ENCODE measurements around the gene BCAT1.
"Not testable (repeated sequence)": the region's sequence is repeated elsewhere in the genome, so short reads cannot be mapped to it uniquely, and the experiment has no call there.

Gene BCAT1

GRCh38 chr12:24890048-24890803 is 58.7 kb downstream of the BCAT1 start:
- no peaks in the 10 kb centered on the region for H3K9me3 ChIP-seq (ENCODE audit: low read length)
- no peaks in the 10 kb centered on the region for H3K27me3 ChIP-seq (ENCODE audit: control insufficient read depth in 1 of 2, insufficient read depth in 2 of 2, low read length in 2 of 2)
- no peak overlapping the region for H3K9ac ChIP-seq (ENCODE audit: low read length)
- no peaks in the 10 kb centered on the region for H3K4me1 ChIP-seq (ENCODE audit: insufficient read depth, low read length)
- H3K4me3 ChIP-seq (ENCODE audit: low read depth in 1 of 2, low read length in 2 of 2) = no peak overlapping the region
- H3K36me3 ChIP-seq (ENCODE audit: insufficient read depth, low read length) = no peaks in the 10 kb centered on the region
- H3K27ac ChIP-seq (ENCODE audit: low read depth, low read length) = no peak overlapping the region

- Histone ChIP-seq H3K9me3 (ENCODE audit: low read length) (no peaks in the 10 kb centered on the region), H3K27ac (ENCODE audit: low read depth, low read length) (no peak overlapping the region), H3K4me1 (ENCODE audit: insufficient read depth, low read length) (no peaks in the 10 kb centered on the region), H3K9ac (ENCODE audit: low read length) (no peak overlapping the region), H3K36me3 (ENCODE audit: insufficient read depth, low read length) (no peaks in the 10 kb centered on the region), H3K27me3 (ENCODE audit: control insufficient read depth in 1 of 2, insufficient read depth in 2 of 2, low read length in 2 of 2) (no peaks in the 10 kb centered on the region), H3K4me3 (ENCODE audit: low read depth in 1 of 2, low read length in 2 of 2) (no peak overlapping the region)
Measured at GRCh38 chr12:24889411-24889810, 59.5 kb downstream of the BCAT1 start.

GRCh38 chr12:24888813-24889212 is 60.1 kb downstream of the BCAT1 start:
- Histone ChIP-seq H3K36me3 (ENCODE audit: insufficient read depth, low read length) (no peaks in the 10 kb centered on the region), H3K9ac (ENCODE audit: low read length) (no peak overlapping the region), H3K4me1 (ENCODE audit: insufficient read depth, low read length) (no peaks in the 10 kb centered on the region), H3K27me3 (ENCODE audit: control insufficient read depth in 1 of 2, insufficient read depth in 2 of 2, low read length in 2 of 2) (no peaks in the 10 kb centered on the region), H3K4me3 (ENCODE audit: low read depth in 1 of 2, low read length in 2 of 2) (no peak overlapping the region), H3K27ac (ENCODE audit: low read depth, low read length) (no peak overlapping the region), H3K9me3 (ENCODE audit: low read length) (no peaks in the 10 kb centered on the region)

DNA sequence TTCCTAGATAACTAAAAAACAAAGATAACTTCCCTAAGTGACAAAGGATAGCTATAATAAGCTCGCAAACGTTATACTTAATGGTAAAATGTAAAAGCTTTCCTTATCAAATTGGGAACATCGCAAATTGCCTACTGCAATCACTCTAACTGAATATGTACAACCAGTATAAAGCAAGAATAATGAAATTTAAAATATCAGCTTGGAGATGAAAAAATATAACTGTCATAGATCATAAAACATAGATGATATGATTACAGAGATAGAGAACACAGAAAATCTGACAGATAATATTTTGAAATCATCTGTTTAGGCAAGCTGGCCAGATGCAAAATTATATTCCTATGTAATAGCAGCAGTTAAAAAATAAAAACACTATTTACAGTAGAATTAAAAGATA is 64.0 kb downstream of the BCAT1 start:
- no peak overlapping the region for H3K27ac ChIP-seq (ENCODE audit: low read depth, low read length)
- no peak overlapping the region for H3K4me3 ChIP-seq (ENCODE audit: low read depth in 1 of 2, low read length in 2 of 2)
- no peaks in the 10 kb centered on the region for H3K4me1 ChIP-seq (ENCODE audit: insufficient read depth, low read length)
- no peaks in the 10 kb centered on the region for H3K36me3 ChIP-seq (ENCODE audit: insufficient read depth, low read length)
- no peaks in the 10 kb centered on the region for H3K9me3 ChIP-seq (ENCODE audit: low read length)
- H3K27me3 ChIP-seq (ENCODE audit: control insufficient read depth in 1 of 2, insufficient read depth in 2 of 2, low read length in 2 of 2) = no peaks in the 10 kb centered on the region
- no peak overlapping the region for H3K9ac ChIP-seq (ENCODE audit: low read length)

DNA sequence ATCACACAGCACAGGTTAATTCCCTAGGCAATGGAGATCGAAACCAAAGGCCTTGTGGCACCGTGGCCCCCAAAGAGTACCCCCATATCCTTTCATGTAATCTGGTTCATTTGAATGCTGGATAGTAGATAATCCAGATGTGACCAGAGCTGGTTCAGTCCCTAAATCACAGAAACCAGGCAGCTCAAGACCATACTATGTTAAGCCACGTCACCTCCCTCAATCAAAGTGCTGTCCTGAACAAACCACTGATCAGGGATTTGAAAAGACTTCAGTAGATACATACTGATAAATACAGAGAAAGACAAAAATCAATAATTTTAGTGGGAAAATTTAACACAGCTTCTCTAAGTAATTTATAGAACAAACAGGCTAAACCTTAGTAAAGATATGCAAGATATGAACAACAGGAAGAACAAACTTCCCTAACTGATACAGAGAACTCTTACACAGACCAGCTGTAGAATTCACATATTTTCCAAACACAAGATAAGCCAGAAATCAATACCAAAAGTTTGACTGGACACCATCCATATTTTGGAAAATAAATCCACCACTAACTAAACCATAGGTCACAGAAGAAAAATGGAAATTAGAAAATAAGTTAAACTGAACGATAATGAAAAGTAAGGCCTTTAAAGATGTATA is 67.1 kb downstream of the BCAT1 start:
- no peaks in the 10 kb centered on the region for H3K4me1 ChIP-seq (ENCODE audit: insufficient read depth, low read length)
- H3K4me3 ChIP-seq (ENCODE audit: low read depth in 1 of 2, low read length in 2 of 2) = no peak overlapping the region
- no peaks in the 10 kb centered on the region for H3K36me3 ChIP-seq (ENCODE audit: insufficient read depth, low read length)
- no peaks in the 10 kb centered on the region for H3K27me3 ChIP-seq (ENCODE audit: control insufficient read depth in 1 of 2, insufficient read depth in 2 of 2, low read length in 2 of 2)
- H3K27ac ChIP-seq (ENCODE audit: low read depth, low read length) = no peak overlapping the region
- no peaks in the 10 kb centered on the region for H3K9me3 ChIP-seq (ENCODE audit: low read length)
- no peak overlapping the region for H3K9ac ChIP-seq (ENCODE audit: low read length)

GRCh38 chr12:24881227-24881626 is 67.7 kb downstream of the BCAT1 start:
- Histone ChIP-seq H3K27ac (ENCODE audit: low read depth, low read length) (no peak overlapping the region), H3K27me3 (ENCODE audit: control insufficient read depth in 1 of 2, insufficient read depth in 2 of 2, low read length in 2 of 2) (no peaks in the 10 kb centered on the region), H3K4me3 (ENCODE audit: low read depth in 1 of 2, low read length in 2 of 2) (no peak overlapping the region), H3K9me3 (ENCODE audit: low read length) (no peaks in the 10 kb centered on the region), H3K36me3 (ENCODE audit: insufficient read depth, low read length) (no peaks in the 10 kb centered on the region), H3K4me1 (ENCODE audit: insufficient read depth, low read length) (no peaks in the 10 kb centered on the region), H3K9ac (ENCODE audit: low read length) (no peak overlapping the region)

- Histone ChIP-seq H3K9me3 (ENCODE audit: low read length) (no peaks in the 10 kb centered on the region), H3K9ac (ENCODE audit: low read length) (no peak overlapping the region), H3K27me3 (ENCODE audit: control insufficient read depth in 1 of 2, insufficient read depth in 2 of 2, low read length in 2 of 2) (no peaks in the 10 kb centered on the region), H3K27ac (ENCODE audit: low read depth, low read length) (no peak overlapping the region), H3K4me1 (ENCODE audit: insufficient read depth, low read length) (no peaks in the 10 kb centered on the region), H3K36me3 (ENCODE audit: insufficient read depth, low read length) (no peaks in the 10 kb centered on the region), H3K4me3 (ENCODE audit: low read depth in 1 of 2, low read length in 2 of 2) (no peak overlapping the region)
Measured at GRCh38 chr12:24880732-24881131, 68.2 kb downstream of the BCAT1 start.

DNA sequence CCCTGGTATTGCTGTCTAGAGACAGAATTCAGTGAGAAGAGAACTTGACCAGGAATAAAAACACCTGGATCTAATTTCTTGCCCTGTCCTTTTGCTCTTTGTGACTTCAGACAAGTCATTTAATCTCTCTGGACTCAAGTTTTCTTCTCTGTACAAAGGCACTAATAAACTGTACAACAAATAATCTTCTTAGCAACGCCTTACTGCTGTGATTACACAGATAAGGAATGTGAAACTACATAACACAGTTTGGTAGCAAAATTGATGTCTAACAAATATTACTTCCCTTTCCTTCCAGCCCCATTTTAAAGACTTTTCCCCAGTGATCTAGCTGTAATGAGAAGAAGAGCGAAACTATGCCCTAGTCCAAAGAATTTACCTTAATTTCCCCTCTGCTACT is 69.3 kb downstream of the BCAT1 start:
- no peak overlapping the region for H3K27ac ChIP-seq (ENCODE audit: low read depth, low read length)
- H3K4me3 ChIP-seq (ENCODE audit: low read depth in 1 of 2, low read length in 2 of 2) = no peak overlapping the region
- H3K36me3 ChIP-seq (ENCODE audit: insufficient read depth, low read length) = no peaks in the 10 kb centered on the region

GRCh38 chr12:24875014-24875413 is 73.9 kb downstream of the BCAT1 start:
- no peaks in the 10 kb centered on the region for H3K36me3 ChIP-seq (ENCODE audit: insufficient read depth, low read length)
- H3K27me3 ChIP-seq (ENCODE audit: control insufficient read depth in 1 of 2, insufficient read depth in 2 of 2, low read length in 2 of 2) = no peaks in the 10 kb centered on the region
- no peak overlapping the region for H3K9ac ChIP-seq (ENCODE audit: low read length)

More for the DNA sequence above, 69.3 kb downstream of the BCAT1 start:
- Histone ChIP-seq H3K27me3 (ENCODE audit: control insufficient read depth in 1 of 2, insufficient read depth in 2 of 2, low read length in 2 of 2) (no peaks in the 10 kb centered on the region), H3K4me1 (ENCODE audit: insufficient read depth, low read length) (no peaks in the 10 kb centered on the region), H3K9ac (ENCODE audit: low read length) (no peak overlapping the region), H3K9me3 (ENCODE audit: low read length) (no peaks in the 10 kb centered on the region)

DNA sequence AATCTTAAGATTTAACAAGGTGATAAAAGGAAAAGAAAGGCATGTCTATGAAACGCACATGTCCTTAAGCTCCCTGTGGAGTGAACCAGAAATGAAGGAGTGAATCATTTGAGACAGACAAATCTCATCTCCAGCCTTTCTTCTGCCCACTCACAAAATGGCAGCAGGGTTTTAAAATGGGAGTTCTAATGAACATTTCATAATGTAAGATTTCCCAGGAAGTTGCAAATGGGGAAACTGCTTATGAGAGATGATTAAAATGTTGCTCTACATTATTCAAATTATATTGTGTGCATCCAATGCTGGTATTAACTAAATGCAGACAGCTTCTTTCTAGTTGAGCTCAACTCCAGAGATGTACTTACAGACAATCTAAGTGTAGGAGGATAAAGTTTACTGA is 76.7 kb downstream of the BCAT1 start:
- no peak overlapping the region for H3K9ac ChIP-seq (ENCODE audit: low read length)
- H3K36me3 ChIP-seq (ENCODE audit: insufficient read depth, low read length) = no peaks in the 10 kb centered on the region
- no peaks in the 10 kb centered on the region for H3K27me3 ChIP-seq (ENCODE audit: control insufficient read depth in 1 of 2, insufficient read depth in 2 of 2, low read length in 2 of 2)

More at GRCh38 chr12:24875014-24875413, 73.9 kb downstream of the BCAT1 start:
- no peaks in the 10 kb centered on the region for H3K9me3 ChIP-seq (ENCODE audit: low read length)
- no peak overlapping the region for H3K27ac ChIP-seq (ENCODE audit: low read depth, low read length)
- no peaks in the 10 kb centered on the region for H3K4me1 ChIP-seq (ENCODE audit: insufficient read depth, low read length)
- H3K4me3 ChIP-seq (ENCODE audit: low read depth in 1 of 2, low read length in 2 of 2) = no peak overlapping the region

GRCh38 chr12:24866139-24866538 is 82.8 kb downstream of the BCAT1 start:
- not testable (repeated sequence) for H3K9me3 ChIP-seq (ENCODE audit: low read length); H3K27ac ChIP-seq (ENCODE audit: low read depth, low read length); H3K9ac ChIP-seq (ENCODE audit: low read length); H3K4me3 ChIP-seq (ENCODE audit: low read depth in 1 of 2, low read length in 2 of 2); H3K36me3 ChIP-seq (ENCODE audit: insufficient read depth, low read length); H3K4me1 ChIP-seq (ENCODE audit: insufficient read depth, low read length); H3K27me3 ChIP-seq (ENCODE audit: control insufficient read depth in 1 of 2, insufficient read depth in 2 of 2, low read length in 2 of 2)

More for the DNA sequence above, 76.7 kb downstream of the BCAT1 start:
- Histone ChIP-seq H3K4me3 (ENCODE audit: low read depth in 1 of 2, low read length in 2 of 2) (no peak overlapping the region), H3K9me3 (ENCODE audit: low read length) (no peaks in the 10 kb centered on the region), H3K27ac (ENCODE audit: low read depth, low read length) (no peak overlapping the region), H3K4me1 (ENCODE audit: insufficient read depth, low read length) (no peaks in the 10 kb centered on the region)

GRCh38 chr12:24864796-24865125 is 84.1 kb downstream of the BCAT1 start:
- Histone ChIP-seq H3K27ac (ENCODE audit: low read depth, low read length) (no peak overlapping the region), H3K4me1 (ENCODE audit: insufficient read depth, low read length) (no peaks in the 10 kb centered on the region), H3K9me3 (ENCODE audit: low read length) (no peaks in the 10 kb centered on the region), H3K27me3 (ENCODE audit: control insufficient read depth in 1 of 2, insufficient read depth in 2 of 2, low read length in 2 of 2) (no peaks in the 10 kb centered on the region), H3K9ac (ENCODE audit: low read length) (no peak overlapping the region), H3K36me3 (ENCODE audit: insufficient read depth, low read length) (no peaks in the 10 kb centered on the region), H3K4me3 (ENCODE audit: low read depth in 1 of 2, low read length in 2 of 2) (no peak overlapping the region)
